Testis (tissue), 3 donors: Measurements from ENCODE around the gene ENTPD7. TPM values are rescaled to one million over a fixed set of nuclear protein-coding genes. Genes with fewer than 3 reads are reported as not detected.

Source experiments
- DNase-seq: peaks from one replicate; pipeline ENCODE4 v3.0.0-alpha.2; 2019
- H3K27ac ChIP-seq, 2 donors: fragments of 200-600 bp; sonication (generic); one replicate each; pipeline ENCODE4 v1.5.1; 2019
- H3K27me3 ChIP-seq: fragments of 200-600 bp; sonication (generic); one replicate; pipeline ENCODE4 v1.5.1; 2019
- H3K36me3 ChIP-seq: fragments of 200-600 bp; sonication (generic); one replicate; pipeline ENCODE4 v1.5.1; 2017; ENCODE audit warnings: low read depth; ENCODE audit errors: missing control alignments
- H3K4me1 ChIP-seq: fragments of 200-600 bp; sonication (generic); one replicate; pipeline ENCODE4 v1.5.1; 2019
- H3K4me3 ChIP-seq, 2 donors: fragments of 200-600 bp; sonication (generic); one replicate each; pipeline ENCODE4 v1.5.1; 2017 to 2019
- H3K9me3 ChIP-seq: fragments of 200-600 bp; sonication (generic); one replicate; pipeline ENCODE4 v1.5.1; 2017
- CTCF ChIP-seq, 3 experiments: fragments of 450-650 bp in 2 of 3; fragments of 200-600 bp in 1 of 3; sonication (generic) in 1 of 3; IDR thresholded peaks; one replicate each; pipeline ENCODE4 v1.5.1; 2016 to 2019; ENCODE audit warnings: antibody characterized with exemption in 3 of 3, mild to moderate bottlenecking in 2 of 3, moderate library complexity in 1 of 3
- POLR2A ChIP-seq: fragments of 450-650 bp; IDR thresholded peaks from one replicate; pipeline ENCODE4 v1.6.1; 2017; ENCODE audit warnings: antibody characterized with exemption, mild to moderate bottlenecking, moderate library complexity
- WGBS, 2 donors: methylation state at CpG; one replicate each; pipeline ENCODE4 v1.1.5; 2018; 5-methylcytosine and 5-hydroxymethylcytosine counted together
- intact Hi-C: fragments of 100-400 bp; cut with DNase I; formaldehyde crosslinking; loops from one replicate; pipeline ENCODE4 v1.15.1; 2023; ENCODE audit warnings: low total_unique reads
- polyA plus RNA-seq: library from polyadenylated mRNA; stranded (reverse); fragments of 350-450 nt; fragmentation: Illumina TruSeq; extraction: RNeasy Lipid Tissue Mini Kit (QIAGEN cat#74804); gene quantifications from one replicate; pipeline ENCODE4 v1.2.3, GENCODE V29; 2014; ENCODE audit warnings: low read depth, low replicate concordance; ENCODE audit not compliant: insufficient read depth
- total RNA-seq, 2 donors: library from RNA; depleted of rRNA; stranded (reverse); fragments of >200 nt; gene quantifications; one replicate each; pipeline ENCODE4 v1.2.3, GENCODE V29; 2016

The ENTPD7 gene
- total and polyA plus RNA-seq, 3 donors from 2014 or later: 4.0 to 6.3 (median 5.0) TPM

GRCh38 chr10:99660662-99661376, 1.5 kb downstream of the ENTPD7 start:
- no peaks in the 10 kb centered on the region for H3K27me3 ChIP-seq
- intact Hi-C loops: no loop called here
- H3K27ac ChIP-seq: no peak overlapping the region
- H3K36me3 ChIP-seq: no peaks in the 10 kb centered on the region
- TF ChIP-seq POLR2A: no peak
- TF ChIP-seq CTCF (IDR thresholded peaks at IDR 0.05): no peak
- no peaks in the 10 kb centered on the region for H3K9me3 ChIP-seq
- DNase-seq: no peak
- H3K4me3 ChIP-seq: no peak overlapping the region
- 64 to 87% methylated on average over 6 of the region's 6 CpGs for WGBS, 2 donors
- no peaks in the 10 kb centered on the region for H3K4me1 ChIP-seq

GRCh38 chr10:99661377-99661763, 2.1 kb downstream of the ENTPD7 start:
- Histone ChIP-seq H3K4me3 (no peak overlapping the region), H3K27ac (no peak overlapping the region), H3K27me3 (no peaks in the 10 kb centered on the region), H3K36me3 (no peaks in the 10 kb centered on the region), H3K9me3 (no peaks in the 10 kb centered on the region), H3K4me1 (no peaks in the 10 kb centered on the region)
- WGBS, 2 donors: 78 to 87% methylated on average over 6 of the region's 6 CpGs
- intact Hi-C loops: no loop called here
- TF ChIP-seq CTCF (IDR thresholded peaks at IDR 0.05) (no peak), POLR2A (no peak)
- no peak for DNase-seq

GRCh38 chr10:99665304-99665703, 6.0 kb downstream of the ENTPD7 start:
- H3K9me3 ChIP-seq: no peaks in the 10 kb centered on the region
- H3K4me3 ChIP-seq: no peak overlapping the region
- intact Hi-C loops: no loop called here
- H3K27ac ChIP-seq: no peak overlapping the region
- TF ChIP-seq POLR2A: no peak
- TF ChIP-seq CTCF (IDR thresholded peaks at IDR 0.05): no peak
- WGBS, 2 donors: 94 to 95% methylated on average over 2 of the region's 2 CpGs
- no peaks in the 10 kb centered on the region for H3K4me1 ChIP-seq
- no peaks in the 10 kb centered on the region for H3K27me3 ChIP-seq
- DNase-seq: no peak
- H3K36me3 ChIP-seq: no peaks in the 10 kb centered on the region

- DNase-seq: no peak
- intact Hi-C loops: no loop called here
- H3K27me3 ChIP-seq: no peaks in the 10 kb centered on the region
- no peak overlapping the region for H3K4me3 ChIP-seq
- WGBS, 2 donors: 86 to 87% methylated on average over 4 of the region's 4 CpGs
- no peak overlapping the region for H3K27ac ChIP-seq
- H3K36me3 ChIP-seq: no peaks in the 10 kb centered on the region
- TF ChIP-seq POLR2A (no peak), CTCF (IDR thresholded peaks at IDR 0.05) (no peak)
- no peaks in the 10 kb centered on the region for H3K4me1 ChIP-seq
- H3K9me3 ChIP-seq: no peaks in the 10 kb centered on the region
Measured at GRCh38 chr10:99667108-99667751, 7.9 kb downstream of the ENTPD7 start.

- Histone ChIP-seq H3K4me3 (no peak overlapping the region), H3K27me3 (no peaks in the 10 kb centered on the region), H3K9me3 (no peaks in the 10 kb centered on the region), H3K4me1 (no peaks in the 10 kb centered on the region), H3K36me3 (no peaks in the 10 kb centered on the region), H3K27ac (no peak overlapping the region)
- intact Hi-C loops: no loop called here
- DNase-seq: no peak
- WGBS, 2 donors: 84 to 87% methylated on average over 2 of the region's 2 CpGs
- no peak for TF ChIP-seq POLR2A
- TF ChIP-seq CTCF (IDR thresholded peaks at IDR 0.05): no peak
Measured at GRCh38 chr10:99671386-99671785, 12.1 kb downstream of the ENTPD7 start.
